Epithelial cell of proximal tubule (primary cell): ENCODE results near the gene DUOXA1. TPM values are rescaled to one million over a fixed set of nuclear protein-coding genes. Genes with fewer than 3 reads are reported as not detected.

Experiments used
- DNase-seq: peaks from one replicate; pipeline ENCODE4 v3.0.0-alpha.2; 2011; ENCODE audit warnings: low read depth
- H3K4me3 ChIP-seq: 2 replicates; pipeline ENCODE4 v1.5.1; 2011; ENCODE audit warnings: low read depth, mild to moderate bottlenecking, low read length
- total RNA-seq: library from RNA; depleted of rRNA; stranded (reverse); fragments of >200 nt; gene quantifications from 2 replicates; pipeline ENCODE4 v1.2.3, GENCODE V29; 2015
- TF ChIP-seq, protein P1 (sequence below): conservative IDR thresholded peaks from 2 replicates; pipeline ENCODE4 v1.5.1; 2012; ENCODE audit warnings: low read depth, mild to moderate bottlenecking, low read length

Gene DUOXA1
- total RNA-seq, 1 donor from 2014 or later = 0.46 TPM

DNA sequence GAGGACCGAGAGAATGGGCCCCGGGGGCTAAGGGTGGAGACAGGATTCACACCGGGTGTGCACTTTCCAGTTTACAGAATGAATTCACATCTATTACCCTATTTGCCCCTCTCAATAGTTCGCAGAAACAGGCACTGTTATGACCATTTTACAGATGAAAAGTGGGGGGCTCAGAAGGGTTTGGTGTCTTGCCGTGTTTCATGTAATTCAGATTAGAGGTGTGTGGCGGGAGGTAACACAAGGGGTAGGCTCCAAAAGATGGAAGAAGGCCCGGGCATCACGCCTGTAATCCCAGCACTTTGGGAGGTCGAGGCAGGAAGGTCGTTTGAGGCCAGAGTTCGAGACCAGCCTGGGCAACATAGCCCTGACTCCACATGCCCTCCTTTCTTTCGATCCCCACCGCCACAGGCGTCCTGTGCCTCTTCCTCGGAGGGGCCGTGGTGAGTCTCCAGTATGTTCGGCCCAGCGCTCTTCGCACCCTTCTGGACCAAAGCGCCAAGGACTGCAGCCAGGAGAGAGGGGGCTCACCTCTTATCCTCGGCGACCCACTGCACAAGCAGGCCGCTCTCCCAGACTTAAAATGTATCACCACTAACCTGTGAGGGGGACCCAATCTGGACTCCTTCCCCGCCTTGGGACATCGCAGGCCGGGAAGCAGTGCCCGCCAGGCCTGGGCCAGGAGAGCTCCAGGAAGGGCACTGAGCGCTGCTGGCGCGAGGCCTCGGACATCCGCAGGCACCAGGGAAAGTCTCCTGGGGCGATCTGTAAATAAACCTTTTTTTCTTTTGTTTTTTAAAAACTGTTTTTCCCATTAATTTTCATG lies 12.2 kb downstream of the DUOXA1 start:
- H3K4me3 ChIP-seq = peak overlapping the region; percentile 14
- TF ChIP-seq, protein P1, sequence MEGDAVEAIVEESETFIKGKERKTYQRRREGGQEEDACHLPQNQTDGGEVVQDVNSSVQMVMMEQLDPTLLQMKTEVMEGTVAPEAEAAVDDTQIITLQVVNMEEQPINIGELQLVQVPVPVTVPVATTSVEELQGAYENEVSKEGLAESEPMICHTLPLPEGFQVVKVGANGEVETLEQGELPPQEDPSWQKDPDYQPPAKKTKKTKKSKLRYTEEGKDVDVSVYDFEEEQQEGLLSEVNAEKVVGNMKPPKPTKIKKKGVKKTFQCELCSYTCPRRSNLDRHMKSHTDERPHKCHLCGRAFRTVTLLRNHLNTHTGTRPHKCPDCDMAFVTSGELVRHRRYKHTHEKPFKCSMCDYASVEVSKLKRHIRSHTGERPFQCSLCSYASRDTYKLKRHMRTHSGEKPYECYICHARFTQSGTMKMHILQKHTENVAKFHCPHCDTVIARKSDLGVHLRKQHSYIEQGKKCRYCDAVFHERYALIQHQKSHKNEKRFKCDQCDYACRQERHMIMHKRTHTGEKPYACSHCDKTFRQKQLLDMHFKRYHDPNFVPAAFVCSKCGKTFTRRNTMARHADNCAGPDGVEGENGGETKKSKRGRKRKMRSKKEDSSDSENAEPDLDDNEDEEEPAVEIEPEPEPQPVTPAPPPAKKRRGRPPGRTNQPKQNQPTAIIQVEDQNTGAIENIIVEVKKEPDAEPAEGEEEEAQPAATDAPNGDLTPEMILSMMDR = no peak
- no peak for DNase-seq

DNA sequence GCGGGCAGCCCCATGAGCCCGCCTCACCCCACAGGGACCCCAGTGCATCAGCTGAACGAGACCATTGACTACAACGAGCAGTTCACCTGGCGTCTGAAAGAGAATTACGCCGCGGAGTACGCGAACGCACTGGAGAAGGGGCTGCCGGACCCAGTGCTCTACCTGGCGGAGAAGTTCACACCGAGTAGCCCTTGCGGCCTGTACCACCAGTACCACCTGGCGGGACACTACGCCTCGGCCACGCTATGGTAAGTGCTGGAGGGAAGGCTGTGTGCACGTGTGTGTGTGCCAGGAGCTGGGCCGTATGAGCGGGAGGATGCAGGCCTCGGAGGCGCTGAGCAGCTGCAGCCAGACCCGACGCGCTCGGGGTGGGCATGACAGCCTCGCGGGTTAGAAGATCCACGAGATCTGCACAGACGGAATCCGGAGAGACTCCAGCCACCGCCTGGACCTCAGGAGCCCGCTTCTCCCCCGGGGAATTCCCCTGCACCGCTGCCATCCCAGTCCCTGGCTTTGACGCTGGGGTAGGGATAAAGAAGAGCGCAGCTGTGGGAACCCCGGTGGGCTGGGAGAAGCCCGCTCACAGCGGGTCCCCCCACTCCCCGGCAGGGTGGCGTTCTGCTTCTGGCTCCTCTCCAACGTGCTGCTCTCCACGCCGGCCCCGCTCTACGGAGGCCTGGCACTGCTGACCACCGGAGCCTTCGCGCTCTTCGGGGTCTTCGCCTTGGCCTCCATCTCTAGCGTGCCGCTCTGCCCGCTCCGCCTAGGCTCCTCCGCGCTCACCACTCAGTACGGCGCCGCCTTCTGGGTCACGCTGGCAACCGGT lies 13.0 kb downstream of the DUOXA1 start:
- TF ChIP-seq, protein P1 = no peak
- no peak for DNase-seq
- H3K4me3 ChIP-seq = no peak overlapping the region

DNA sequence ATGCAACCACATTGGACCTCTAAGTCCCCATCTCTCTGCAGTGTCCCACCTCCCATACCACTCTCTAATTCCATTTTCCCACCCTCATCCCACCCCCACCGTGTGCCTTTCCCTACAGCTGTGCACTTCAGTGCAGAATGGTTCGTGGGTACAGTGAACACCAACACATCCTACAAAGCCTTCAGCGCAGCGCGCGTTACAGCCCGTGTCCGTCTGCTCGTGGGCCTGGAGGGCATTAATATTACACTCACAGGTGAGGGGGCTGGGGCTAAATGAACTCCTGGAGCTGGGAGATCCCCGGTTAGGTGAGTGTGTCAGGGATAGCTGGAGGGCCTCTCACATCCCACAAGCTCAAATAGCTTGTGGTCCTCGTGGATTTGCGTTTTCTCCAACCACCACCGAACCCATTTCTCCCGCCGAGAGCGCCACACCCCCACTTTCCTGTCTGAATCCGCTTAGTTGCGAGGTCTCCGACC lies 13.6 kb downstream of the DUOXA1 start:
- no peak for DNase-seq
- TF ChIP-seq, protein P1 = no peak
- no peak overlapping the region for H3K4me3 ChIP-seq

DNA sequence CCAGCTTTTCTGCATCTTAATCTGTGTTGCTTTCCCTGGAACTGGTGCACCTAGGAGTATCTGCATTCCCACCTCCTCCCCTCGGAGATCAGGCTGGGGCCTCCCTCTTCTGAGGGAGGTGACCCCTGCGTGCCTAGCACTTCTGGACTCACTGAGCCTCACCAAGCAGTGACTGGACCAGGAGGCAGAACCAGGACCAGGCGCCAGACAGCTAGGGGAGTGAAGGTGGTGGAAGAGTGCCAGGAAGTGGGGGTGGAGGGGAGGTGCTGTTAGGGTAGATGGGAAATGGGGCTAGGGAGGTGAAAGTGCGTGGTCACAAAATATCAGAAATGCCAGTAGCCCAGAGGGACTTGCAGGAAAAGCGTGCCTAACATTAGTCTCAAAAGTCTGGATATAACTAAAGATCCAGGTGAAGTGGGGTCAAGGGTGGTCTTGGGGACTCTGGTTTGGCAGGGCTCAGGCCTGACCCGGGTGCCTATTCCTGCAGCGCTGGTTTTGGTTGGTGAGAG lies 14.3 kb downstream of the DUOXA1 start:
- TF ChIP-seq, protein P1 = no peak
- DNase-seq = no peak
- no peak overlapping the region for H3K4me3 ChIP-seq

DNA sequence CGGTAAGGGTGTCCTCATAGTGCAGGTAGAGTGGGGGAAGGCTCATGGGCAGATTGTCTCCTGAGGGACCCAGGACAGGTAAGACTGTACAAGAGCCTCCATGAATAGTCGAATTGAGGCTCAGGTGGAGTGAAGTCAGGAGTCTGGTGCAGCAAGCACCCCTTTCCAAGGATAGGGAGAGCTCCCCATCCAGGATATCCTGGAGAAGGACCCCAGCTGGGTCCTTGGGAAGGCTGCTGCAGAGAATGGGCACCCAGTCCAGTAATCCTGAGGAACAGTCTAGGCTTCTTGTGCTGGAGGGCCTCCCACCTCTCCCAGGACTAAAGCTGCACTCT lies 15.0 kb downstream of the DUOXA1 start:
- H3K4me3 ChIP-seq = no peak overlapping the region
- TF ChIP-seq, protein P1 = no peak
- no peak for DNase-seq

DNA sequence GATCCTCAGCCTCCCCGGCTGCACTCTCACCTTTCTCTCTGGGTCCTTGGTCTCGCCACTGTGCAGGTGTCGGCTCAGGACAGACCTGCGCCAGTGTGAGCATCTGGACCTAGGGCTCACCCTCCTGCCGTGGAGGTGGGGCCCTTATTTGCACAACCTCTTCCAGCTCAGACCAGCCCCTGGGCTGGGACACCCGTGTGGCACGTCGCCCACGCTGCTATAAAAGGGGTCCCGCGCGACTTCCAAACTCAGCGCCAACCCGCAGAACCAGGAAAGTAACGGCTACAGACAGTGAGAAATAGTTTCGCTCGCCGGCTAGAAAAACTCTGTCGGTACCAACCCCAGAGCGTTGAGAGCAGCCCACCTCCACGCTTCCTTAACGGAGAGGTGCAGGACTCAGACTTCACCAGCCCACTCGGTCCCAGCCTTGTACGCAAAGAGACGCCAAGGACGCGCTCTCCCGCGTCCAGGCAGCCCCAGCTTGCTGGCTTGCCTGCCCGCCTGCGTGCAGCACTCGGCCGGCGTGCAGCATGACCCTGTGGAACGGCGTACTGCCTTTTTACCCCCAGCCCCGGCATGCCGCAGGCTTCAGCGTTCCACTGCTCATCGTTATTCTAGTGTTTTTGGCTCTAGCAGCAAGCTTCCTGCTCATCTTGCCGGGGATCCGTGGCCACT lies 15.5 kb downstream of the DUOXA1 start, which contains the start of the genes DUOX2 and DUOXA2:
Gene DUOX2, minus strand, starts transcription at position 97 of the 675 bp plus-strand sequence. CDS start 761 bp downstream, outside the sequence.
Gene DUOXA2, plus strand, starts transcription at position 251 of the 675 bp plus-strand sequence. Its CDS starts 280 bp downstream, at position 531.
- no peak within 1 kb of the TSS for H3K4me3 ChIP-seq
- TF ChIP-seq, protein P1 = no peak
- no peak for DNase-seq
